HepG2 (cell line): ENCODE data around the gene CALML6. TPM values are rescaled to one million over a fixed set of nuclear protein-coding genes. Genes with fewer than 3 reads are reported as not detected.

Source experiments
- ARNT2 ChIP-seq: sonication (generic); formaldehyde crosslinking; IDR thresholded peaks from 2 replicates; pipeline ENCODE4 v1.8.0; 2022; ENCODE audit warnings: mild to moderate bottlenecking, low read depth, missing genetic modification reagents, moderate library complexity
- ATF2 ChIP-seq: sonication (generic); formaldehyde crosslinking; IDR thresholded peaks from 2 replicates; pipeline ENCODE4 v1.4.0; 2020; ENCODE audit warnings: missing genetic modification reagents
- ATF5 ChIP-seq: sonication (generic); formaldehyde crosslinking; IDR thresholded peaks from 2 replicates; pipeline ENCODE4 v1.4.0; 2020; ENCODE audit warnings: mild to moderate bottlenecking, low read depth, missing genetic modification reagents
- DDIT3 ChIP-seq: sonication (generic); formaldehyde crosslinking; IDR thresholded peaks from 2 replicates; pipeline ENCODE4 v1.4.0; 2020; ENCODE audit warnings: mild to moderate bottlenecking, missing genetic modification reagents
- DMAP1 ChIP-seq: IDR thresholded peaks from 2 replicates; pipeline ENCODE4 v1.6.1; 2016
- ESRRA ChIP-seq: sonication (generic); formaldehyde crosslinking; IDR thresholded peaks from 2 replicates; pipeline ENCODE4 v1.5.1; 2020; ENCODE audit warnings: mild to moderate bottlenecking, low read depth, missing genetic modification reagents
- FOXA3 ChIP-seq: IDR thresholded peaks from 2 replicates; pipeline ENCODE4 v1.6.1; 2016; ENCODE audit warnings: missing genetic modification reagents, missing compliant biosample characterization
- FOXC1 ChIP-seq: sonication (generic); formaldehyde crosslinking; IDR thresholded peaks from 2 replicates; pipeline ENCODE4 v1.8.0; 2022; ENCODE audit warnings: mild to moderate bottlenecking, missing genetic modification reagents, borderline replicate concordance
- HOXA5 ChIP-seq: sonication (generic); formaldehyde crosslinking; IDR thresholded peaks from 2 replicates; pipeline ENCODE4 v1.4.0; 2020; ENCODE audit warnings: missing genetic modification reagents
- JARID2 ChIP-seq: sonication (generic); formaldehyde crosslinking; IDR thresholded peaks from 2 replicates; pipeline ENCODE4 v1.8.1; 2023; ENCODE audit warnings: missing genetic modification reagents, inconsistent platforms; ENCODE audit not compliant: insufficient replicate concordance
- KDM4B ChIP-seq: sonication (generic); formaldehyde crosslinking; IDR thresholded peaks from 2 replicates; pipeline ENCODE4 v1.4.0; 2020; ENCODE audit warnings: missing genetic modification reagents
- NCOR1 ChIP-seq: fragments of 200-600 bp; sonication (generic); IDR thresholded peaks from 2 replicates; pipeline ENCODE4 v1.7.0; 2017; ENCODE audit warnings: antibody characterized with exemption, low read length, borderline replicate concordance
- POGK ChIP-seq: sonication (generic); formaldehyde crosslinking; conservative IDR thresholded peaks from 2 replicates; pipeline ENCODE4 v1.8.0; 2022; ENCODE audit warnings: mild to moderate bottlenecking, moderate library complexity, missing genetic modification reagents
- ZBTB34 ChIP-seq: sonication (generic); formaldehyde crosslinking; IDR thresholded peaks from 2 replicates; pipeline ENCODE4 v1.8.0; 2022; ENCODE audit warnings: mild to moderate bottlenecking, missing genetic modification reagents
- ZNF17 ChIP-seq: sonication (generic); formaldehyde crosslinking; IDR thresholded peaks from 2 replicates; pipeline ENCODE4 v1.5.0; 2020; ENCODE audit warnings: mild to moderate bottlenecking, missing genetic modification reagents
- ZNF256 ChIP-seq: sonication (generic); formaldehyde crosslinking; conservative IDR thresholded peaks from 2 replicates; pipeline ENCODE4 v1.4.0; 2020; ENCODE audit warnings: missing genetic modification reagents
- ZNF263 ChIP-seq: sonication (generic); formaldehyde crosslinking; IDR thresholded peaks from 2 replicates; pipeline ENCODE4 v1.4.0; 2020; ENCODE audit warnings: missing genetic modification reagents
- ZNF280B ChIP-seq: sonication (generic); formaldehyde crosslinking; IDR thresholded peaks from 2 replicates; pipeline ENCODE4 v1.5.0; 2020; ENCODE audit warnings: missing genetic modification reagents, mild to moderate bottlenecking, borderline replicate concordance
- ZNF784 ChIP-seq: sonication (generic); formaldehyde crosslinking; IDR thresholded peaks from 2 replicates; pipeline ENCODE4 v1.5.1; 2020; ENCODE audit warnings: missing genetic modification reagents, mild to moderate bottlenecking, borderline replicate concordance
- ZNF790 ChIP-seq: sonication (generic); formaldehyde crosslinking; IDR thresholded peaks from 2 replicates; pipeline ENCODE4 v1.8.0; 2022; ENCODE audit warnings: missing genetic modification reagents, mild to moderate bottlenecking, borderline replicate concordance
- polyA plus RNA-seq, 8 experiments: library from polyadenylated mRNA; depleted of rRNA in 3 of 8; stranded (reverse) in 7 of 8; unstranded in 1 of 8; fragments of >200 nt; fragmentation: Illumina TruSeq in 4 of 8; extraction: Trizol in 4 of 8; gene quantifications; 2 replicates each; pipeline versions ENCODE4 v1.2.1 to v1.2.3, GENCODE V29; 2011 to 2016; ENCODE audit warnings: low read depth in 4 of 8, missing spikeins in 1 of 8, mixed read lengths in 1 of 8; ENCODE audit not compliant: insufficient read depth in 1 of 8
- total RNA-seq, 5 experiments: library from RNA; depleted of rRNA; stranded (reverse); fragments of >200 nt; fragmentation: Illumina TruSeq; extraction: Trizol; gene quantifications; 2 replicates each; pipeline ENCODE4 v1.2.3, GENCODE V29; 2016; ENCODE audit warnings: low read depth in 1 of 5

Gene CALML6
- total and polyA plus RNA-seq, 2 of the 13 experiments (the other 11 are each of a cell fraction or from before 2014, with no cell fraction given) = 0.11 to 0.12 TPM

- no peak for TF ChIP-seq JARID2
- peak; percentile 21; the same call in 1 of the 2 replicates for TF ChIP-seq ESRRA (CRISPR knock-in tag)
- TF ChIP-seq ZNF256 (CRISPR knock-in tag) = 0 out of 2 replicates have a peak, but pooled peaks have one; percentile 22
- TF ChIP-seq ZBTB34 (CRISPR knock-in tag) = 0 out of 2 replicates have a peak, but pooled peaks have one; percentile 49
- TF ChIP-seq FOXA3 = no peak
- TF ChIP-seq HOXA5 (CRISPR knock-in tag) = no peak
- TF ChIP-seq POGK (CRISPR knock-in tag) = 0 out of 2 replicates have a peak, but pooled peaks have one; percentile 15
- TF ChIP-seq FOXC1 = no peak
- peak; percentile 38; the same call in 1 of the 2 replicates for TF ChIP-seq ATF2
- no peak for TF ChIP-seq DDIT3 (CRISPR knock-in tag)
- TF ChIP-seq KDM4B (CRISPR knock-in tag) = no peak
- TF ChIP-seq ZNF17 (CRISPR knock-in tag) = no peak
- no peak; the same call in 1 of the 2 replicates for TF ChIP-seq ATF5 (CRISPR knock-in tag)
- no peak for TF ChIP-seq ZNF790 (CRISPR knock-in tag)
- no peak; the same call in 1 of the 2 replicates for TF ChIP-seq ZNF280B (CRISPR knock-in tag)
- 0 out of 2 replicates have a peak, but pooled peaks have one; percentile 24 for TF ChIP-seq ZNF263 (CRISPR knock-in tag)
- 0 out of 2 replicates have a peak, but pooled peaks have one; percentile 6 for TF ChIP-seq ZNF784 (CRISPR knock-in tag)
- TF ChIP-seq ARNT2 (CRISPR knock-in tag) = no peak
- TF ChIP-seq DMAP1 = peak; percentile 71
- TF ChIP-seq NCOR1 = no peak
Measured at GRCh38 chr1:1920608-1921458, 5.8 kb downstream of the CALML6 start (continued).
